Kidney (tissue), 14 donors: Measurements from ENCODE around the gene ZNF511. TPM values are rescaled to one million over a fixed set of nuclear protein-coding genes. Genes with fewer than 3 reads are reported as not detected.

Experiments
- DNase-seq, 5 donors: peaks; one replicate each; pipeline ENCODE4 v3.0.0-alpha.2; 2013 to 2020
- FAIRE-seq: peaks from 2 replicates; lab custom pipeline; 2012; peaks lifted over from hg19 to GRCh38; lab: Jason Lieb, UNC
- H3K27ac ChIP-seq, 2 donors: one replicate each; pipeline ENCODE4 v1.7.0; 2013; ENCODE audit warnings: low read depth in 2 of 2, low read length in 2 of 2, inconsistent platforms in 1 of 2
- H3K27me3 ChIP-seq: one replicate; pipeline ENCODE4 v1.7.1; 2013; ENCODE audit warnings: low read length, inconsistent platforms; ENCODE audit not compliant: control insufficient read depth, insufficient read depth
- H3K36me3 ChIP-seq, 3 donors: one replicate each; pipeline versions ENCODE4 v1.7.0 to v1.7.1; 2013; ENCODE audit warnings: low read length in 3 of 3, control low read depth in 1 of 3, inconsistent platforms in 1 of 3; ENCODE audit not compliant: insufficient read depth in 3 of 3, control insufficient read depth in 2 of 3
- H3K4me1 ChIP-seq, 3 donors: one replicate each; pipeline versions ENCODE4 v1.7.0 to v1.7.1; 2013; ENCODE audit warnings: low read length in 3 of 3, inconsistent platforms in 1 of 3, low read depth in 1 of 3; ENCODE audit not compliant: control insufficient read depth in 2 of 3, insufficient read depth in 2 of 3
- H3K4me3 ChIP-seq, 3 donors: one replicate each; pipeline versions ENCODE4 v1.7.0 to v1.8.1; 2013; ENCODE audit warnings: low read length in 3 of 3, control low read depth in 1 of 3, inconsistent platforms in 1 of 3
- H3K9ac ChIP-seq, 3 donors: one replicate each; pipeline versions ENCODE4 v1.7.0 to v1.7.1; 2013; ENCODE audit warnings: low read length in 3 of 3, control low read depth in 1 of 3, inconsistent platforms in 1 of 3
- H3K9me3 ChIP-seq, 3 donors: one replicate each; pipeline versions ENCODE4 v1.7.0 to v1.7.1; 2013; ENCODE audit warnings: low read length in 3 of 3, control low read depth in 1 of 3, inconsistent platforms in 1 of 3; ENCODE audit not compliant: control insufficient read depth in 2 of 3, insufficient read depth in 1 of 3
- intact Hi-C: fragments of 100-400 bp; cut with DNase I; formaldehyde crosslinking; loops from one replicate; pipeline ENCODE4 v1.11.1; 2022
- polyA plus RNA-seq: library from polyadenylated mRNA; stranded (reverse); fragments of 350-450 nt; fragmentation: Illumina TruSeq; extraction: RNeasy Lipid Tissue Mini Kit (QIAGEN cat#74804); gene quantifications from one replicate; pipeline ENCODE4 v1.2.3, GENCODE V29; 2014; ENCODE audit warnings: low read depth, low replicate concordance; ENCODE audit not compliant: insufficient read depth
- total RNA-seq: library from RNA; stranded (reverse); fragmentation: NEBNext Ultra II Directional; extraction: Animal tissue kit (Norgen Biotek cat#: 25700); gene quantifications from one replicate; pipeline ENCODE4 v1.2.1, GENCODE V29; 2021
- TF ChIP-seq, protein P1 (sequence below): IDR thresholded peaks from 3 replicates; pipeline ENCODE4 v1.5.1; 2012; ENCODE audit warnings: mild to moderate bottlenecking, moderate library complexity, borderline replicate concordance; ENCODE audit not compliant: insufficient read depth; ENCODE audit errors: extremely low read depth
- donor health status: control.
- donor health status: control.
- donor health status: control.
- donor health status: control.
- donor health status: control.
- donor health status: DM: yes; HTN: yes; CAD: no.
- donor health status: Normal renal cell carcinoma (clear cell type).

The ZNF511 gene
- total and polyA plus RNA-seq, 2 donors from 2014 or later, result 35.6 to 50.7 TPM

DNA sequence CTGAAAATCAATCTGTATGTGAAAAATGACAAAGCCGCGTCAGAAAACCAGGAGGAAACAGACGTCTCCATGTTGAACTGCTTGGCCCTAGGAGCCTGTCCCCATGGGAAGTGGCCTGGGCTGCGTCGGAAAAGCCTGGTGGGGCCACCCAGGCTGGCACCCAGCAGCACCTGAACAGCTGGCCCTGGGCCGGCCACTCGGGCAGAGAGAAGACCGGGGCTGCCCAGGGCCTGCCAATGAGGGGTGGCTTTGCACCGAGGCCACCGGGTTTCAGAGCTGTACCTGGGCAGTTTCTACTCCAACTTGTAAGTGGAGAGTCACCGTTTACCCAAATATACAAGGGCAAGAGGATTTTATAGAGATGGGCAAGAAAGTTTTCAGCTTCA is 50.2 kb downstream of the ZNF511 start:
- Histone ChIP-seq H3K27me3 (no peaks in the 10 kb centered on the region), H3K36me3 (peaks cover 0 to 8% (median 5%) of the 10 kb centered on the region in 3 donors), H3K4me1 (peaks cover 0 to 11% (median 0%) of the 10 kb centered on the region in 3 donors), H3K9ac (no peak overlapping the region), H3K4me3 (no peak overlapping the region), H3K27ac (no peak overlapping the region), H3K9me3 (no peaks in the 10 kb centered on the region)
- DNase-seq (peak in 1 of 5 donors; percentile 51), FAIRE-seq (no peak)
- TF ChIP-seq, protein P1, sequence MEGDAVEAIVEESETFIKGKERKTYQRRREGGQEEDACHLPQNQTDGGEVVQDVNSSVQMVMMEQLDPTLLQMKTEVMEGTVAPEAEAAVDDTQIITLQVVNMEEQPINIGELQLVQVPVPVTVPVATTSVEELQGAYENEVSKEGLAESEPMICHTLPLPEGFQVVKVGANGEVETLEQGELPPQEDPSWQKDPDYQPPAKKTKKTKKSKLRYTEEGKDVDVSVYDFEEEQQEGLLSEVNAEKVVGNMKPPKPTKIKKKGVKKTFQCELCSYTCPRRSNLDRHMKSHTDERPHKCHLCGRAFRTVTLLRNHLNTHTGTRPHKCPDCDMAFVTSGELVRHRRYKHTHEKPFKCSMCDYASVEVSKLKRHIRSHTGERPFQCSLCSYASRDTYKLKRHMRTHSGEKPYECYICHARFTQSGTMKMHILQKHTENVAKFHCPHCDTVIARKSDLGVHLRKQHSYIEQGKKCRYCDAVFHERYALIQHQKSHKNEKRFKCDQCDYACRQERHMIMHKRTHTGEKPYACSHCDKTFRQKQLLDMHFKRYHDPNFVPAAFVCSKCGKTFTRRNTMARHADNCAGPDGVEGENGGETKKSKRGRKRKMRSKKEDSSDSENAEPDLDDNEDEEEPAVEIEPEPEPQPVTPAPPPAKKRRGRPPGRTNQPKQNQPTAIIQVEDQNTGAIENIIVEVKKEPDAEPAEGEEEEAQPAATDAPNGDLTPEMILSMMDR, result no peak
- intact Hi-C loops, result no loop called here

DNA sequence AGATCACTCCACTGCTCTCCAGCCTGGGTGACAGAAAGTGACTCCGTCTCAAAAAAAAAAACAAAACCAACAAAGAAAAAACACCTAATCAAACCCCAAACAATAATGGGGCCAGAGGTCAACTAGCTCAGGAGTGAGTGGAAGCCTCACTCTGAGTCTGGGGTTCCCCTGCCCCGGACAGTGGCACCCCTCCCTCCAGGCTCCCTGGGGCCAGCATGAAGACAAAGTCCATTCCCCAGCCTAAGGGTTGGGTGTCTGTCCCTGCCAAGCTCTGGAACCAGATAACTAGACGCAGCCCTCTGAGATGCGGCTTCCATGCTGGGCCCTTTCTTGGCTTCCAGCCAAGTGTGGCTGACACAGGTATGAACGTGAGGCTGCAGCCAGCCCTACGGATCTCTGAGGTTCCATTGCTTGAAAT is 50.8 kb downstream of the ZNF511 start:
- Histone ChIP-seq H3K27me3 (no peaks in the 10 kb centered on the region), H3K9ac (no peak overlapping the region), H3K4me1 (peaks cover 0 to 11% (median 0%) of the 10 kb centered on the region in 3 donors), H3K4me3 (no peak overlapping the region), H3K9me3 (no peaks in the 10 kb centered on the region), H3K36me3 (peaks cover 0 to 13% (median 7%) of the 10 kb centered on the region in 3 donors), H3K27ac (no peak overlapping the region)
- intact Hi-C loops, result no loop called here
- FAIRE-seq (no peak), DNase-seq (peak in 2 of 5 donors; percentile 33 to 73)
- TF ChIP-seq, protein P1, result no peak

DNA sequence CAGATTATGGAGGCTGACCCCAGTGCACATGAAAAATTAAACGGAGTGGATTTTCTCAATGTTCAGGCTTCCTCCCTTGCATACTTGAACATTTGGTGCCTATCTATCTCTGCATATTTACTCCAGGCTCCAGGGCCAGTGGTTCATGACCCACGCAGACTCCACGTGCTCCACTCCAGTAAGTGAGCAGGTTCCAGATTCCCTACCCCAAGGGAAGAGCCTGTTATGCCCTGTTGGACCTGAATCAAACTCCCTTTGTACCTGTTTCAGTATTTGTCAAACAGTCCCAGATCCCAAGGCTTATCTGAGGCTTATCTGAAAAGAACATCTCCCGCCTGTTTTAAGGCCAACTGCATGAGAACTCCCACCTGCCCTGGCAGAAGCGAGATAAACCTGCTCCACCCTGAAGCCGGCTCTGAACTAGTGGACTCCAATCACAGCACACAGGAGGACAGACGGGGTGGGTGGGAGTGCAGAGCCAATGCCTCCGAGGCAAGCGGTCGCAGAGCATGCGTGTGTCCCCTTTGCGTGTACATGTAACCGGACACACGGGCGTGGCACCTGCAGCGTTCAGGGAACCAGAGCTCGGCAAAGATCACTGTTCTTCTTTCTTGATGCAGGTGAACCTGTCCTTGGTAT is 51.4 kb downstream of the ZNF511 start:
- no peak for FAIRE-seq
- H3K4me1 ChIP-seq, result peaks cover 0 to 11% (median 0%) of the 10 kb centered on the region in 3 donors
- TF ChIP-seq, protein P1, result no peak

More for the DNA sequence above, 51.4 kb downstream of the ZNF511 start:
- Histone ChIP-seq H3K9ac (no peak overlapping the region), H3K36me3 (peaks cover 0 to 18% (median 9%) of the 10 kb centered on the region in 3 donors), H3K27me3 (no peaks in the 10 kb centered on the region), H3K9me3 (no peaks in the 10 kb centered on the region), H3K4me3 (no peak overlapping the region), H3K27ac (no peak overlapping the region)
- intact Hi-C loops, result no loop called here
- no peak for DNase-seq
